ENCODE measurements around the gene PIEZO2.

- TF ChIP-seq EZH2 (IDR thresholded peaks at IDR 0.05; ENCODE audit: borderline replicate concordance, insufficient read depth, low read depth, low read length, poor library complexity, severe bottlenecking) (no peak), CTCF (IDR thresholded peaks at IDR 0.05) (no peak)
These were observed 31.2 kb downstream of the PIEZO2 start for GRCh38 chr18:11118051-11118766.

Measured in B cell (primary cell).